ENCODE results near the gene TRRAP. TPM values are rescaled to one million over a fixed set of nuclear protein-coding genes. Genes with fewer than 3 reads are reported as not detected.

TRRAP gene
- polyA plus RNA-seq, 1 donor from 2014 or later, result 12.9 TPM

GRCh38 chr7:98998821-98999725, 120.7 kb downstream of the TRRAP start:
- Histone ChIP-seq H3K4me3 (ENCODE audit: low read length) (no peak overlapping the region), H3K9me3 (ENCODE audit: low read length) (no peaks in the 10 kb centered on the region), H3K27ac (ENCODE audit: low read length) (no peak overlapping the region), H3K79me2 (replicated peaks; ENCODE audit: insufficient read depth, low read length) (no peaks in the 10 kb centered on the region), H3K9ac (ENCODE audit: low read length) (no peak overlapping the region), H3F3A (ENCODE audit: insufficient read depth, low read length, poor library complexity, severe bottlenecking) (no peaks in the 10 kb centered on the region), H3K9me2 (ENCODE audit: insufficient read depth, low read length) (no peaks in the 10 kb centered on the region), H4K20me1 (ENCODE audit: insufficient read depth) (no peaks in the 10 kb centered on the region), H3K27me3 (ENCODE audit: insufficient read depth, low read depth, low read length) (no peaks in the 10 kb centered on the region), H3K36me3 (ENCODE audit: insufficient read depth, low read length) (no peaks in the 10 kb centered on the region), H2AFZ (ENCODE audit: low read depth, low read length) (no peak overlapping the region), H3K4me2 (ENCODE audit: low read length) (no peak overlapping the region)
- TF ChIP-seq RAD21 (conservative IDR thresholded peaks at IDR 0.05) (no peak), MXI1 (conservative IDR thresholded peaks at IDR 0.05; ENCODE audit: poor library complexity, severe bottlenecking) (no peak), TAF1 (IDR thresholded peaks at IDR 0.05; ENCODE audit: low read depth) (no peak), EZH2 (IDR thresholded peaks at IDR 0.05; ENCODE audit: borderline replicate concordance, insufficient read depth, low read length, poor library complexity, severe bottlenecking) (no peak), EP300 (conservative IDR thresholded peaks at IDR 0.05; ENCODE audit: poor library complexity, severe bottlenecking) (no peak), POLR2AphosphoS5 (IDR thresholded peaks at IDR 0.05) (no peak), SMC3 (conservative IDR thresholded peaks at IDR 0.05; ENCODE audit: poor library complexity) (no peak)
- TF ChIP-seq, protein P1, sequence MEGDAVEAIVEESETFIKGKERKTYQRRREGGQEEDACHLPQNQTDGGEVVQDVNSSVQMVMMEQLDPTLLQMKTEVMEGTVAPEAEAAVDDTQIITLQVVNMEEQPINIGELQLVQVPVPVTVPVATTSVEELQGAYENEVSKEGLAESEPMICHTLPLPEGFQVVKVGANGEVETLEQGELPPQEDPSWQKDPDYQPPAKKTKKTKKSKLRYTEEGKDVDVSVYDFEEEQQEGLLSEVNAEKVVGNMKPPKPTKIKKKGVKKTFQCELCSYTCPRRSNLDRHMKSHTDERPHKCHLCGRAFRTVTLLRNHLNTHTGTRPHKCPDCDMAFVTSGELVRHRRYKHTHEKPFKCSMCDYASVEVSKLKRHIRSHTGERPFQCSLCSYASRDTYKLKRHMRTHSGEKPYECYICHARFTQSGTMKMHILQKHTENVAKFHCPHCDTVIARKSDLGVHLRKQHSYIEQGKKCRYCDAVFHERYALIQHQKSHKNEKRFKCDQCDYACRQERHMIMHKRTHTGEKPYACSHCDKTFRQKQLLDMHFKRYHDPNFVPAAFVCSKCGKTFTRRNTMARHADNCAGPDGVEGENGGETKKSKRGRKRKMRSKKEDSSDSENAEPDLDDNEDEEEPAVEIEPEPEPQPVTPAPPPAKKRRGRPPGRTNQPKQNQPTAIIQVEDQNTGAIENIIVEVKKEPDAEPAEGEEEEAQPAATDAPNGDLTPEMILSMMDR (IDR thresholded peaks at IDR 0.05; ENCODE audit: poor library complexity, severe bottlenecking), result no peak
- TF ChIP-seq, protein P2, sequence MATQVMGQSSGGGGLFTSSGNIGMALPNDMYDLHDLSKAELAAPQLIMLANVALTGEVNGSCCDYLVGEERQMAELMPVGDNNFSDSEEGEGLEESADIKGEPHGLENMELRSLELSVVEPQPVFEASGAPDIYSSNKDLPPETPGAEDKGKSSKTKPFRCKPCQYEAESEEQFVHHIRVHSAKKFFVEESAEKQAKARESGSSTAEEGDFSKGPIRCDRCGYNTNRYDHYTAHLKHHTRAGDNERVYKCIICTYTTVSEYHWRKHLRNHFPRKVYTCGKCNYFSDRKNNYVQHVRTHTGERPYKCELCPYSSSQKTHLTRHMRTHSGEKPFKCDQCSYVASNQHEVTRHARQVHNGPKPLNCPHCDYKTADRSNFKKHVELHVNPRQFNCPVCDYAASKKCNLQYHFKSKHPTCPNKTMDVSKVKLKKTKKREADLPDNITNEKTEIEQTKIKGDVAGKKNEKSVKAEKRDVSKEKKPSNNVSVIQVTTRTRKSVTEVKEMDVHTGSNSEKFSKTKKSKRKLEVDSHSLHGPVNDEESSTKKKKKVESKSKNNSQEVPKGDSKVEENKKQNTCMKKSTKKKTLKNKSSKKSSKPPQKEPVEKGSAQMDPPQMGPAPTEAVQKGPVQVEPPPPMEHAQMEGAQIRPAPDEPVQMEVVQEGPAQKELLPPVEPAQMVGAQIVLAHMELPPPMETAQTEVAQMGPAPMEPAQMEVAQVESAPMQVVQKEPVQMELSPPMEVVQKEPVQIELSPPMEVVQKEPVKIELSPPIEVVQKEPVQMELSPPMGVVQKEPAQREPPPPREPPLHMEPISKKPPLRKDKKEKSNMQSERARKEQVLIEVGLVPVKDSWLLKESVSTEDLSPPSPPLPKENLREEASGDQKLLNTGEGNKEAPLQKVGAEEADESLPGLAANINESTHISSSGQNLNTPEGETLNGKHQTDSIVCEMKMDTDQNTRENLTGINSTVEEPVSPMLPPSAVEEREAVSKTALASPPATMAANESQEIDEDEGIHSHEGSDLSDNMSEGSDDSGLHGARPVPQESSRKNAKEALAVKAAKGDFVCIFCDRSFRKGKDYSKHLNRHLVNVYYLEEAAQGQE (IDR thresholded peaks at IDR 0.05; ENCODE audit: borderline replicate concordance), result no peak

GRCh38 chr7:99000196-99000903, 122.0 kb downstream of the TRRAP start:
- H3K27ac ChIP-seq (ENCODE audit: low read length), result no peak overlapping the region
- H3K9me2 ChIP-seq (ENCODE audit: insufficient read depth, low read length), result no peaks in the 10 kb centered on the region
- H4K20me1 ChIP-seq (ENCODE audit: insufficient read depth), result no peaks in the 10 kb centered on the region
- H3K27me3 ChIP-seq (ENCODE audit: insufficient read depth, low read depth, low read length), result no peaks in the 10 kb centered on the region
- H3K4me2 ChIP-seq (ENCODE audit: low read length), result no peak overlapping the region
- no peaks in the 10 kb centered on the region for H3F3A ChIP-seq (ENCODE audit: insufficient read depth, low read length, poor library complexity, severe bottlenecking)
- TF ChIP-seq, protein P2 (IDR thresholded peaks at IDR 0.05; ENCODE audit: borderline replicate concordance), result no peak
- TF ChIP-seq, protein P1 (IDR thresholded peaks at IDR 0.05; ENCODE audit: poor library complexity, severe bottlenecking), result no peak
- H3K9me3 ChIP-seq (ENCODE audit: low read length), result no peaks in the 10 kb centered on the region
- H3K36me3 ChIP-seq (ENCODE audit: insufficient read depth, low read length), result no peaks in the 10 kb centered on the region
- H2AFZ ChIP-seq (ENCODE audit: low read depth, low read length), result no peak overlapping the region
- H3K4me3 ChIP-seq (ENCODE audit: low read length), result no peak overlapping the region
- H3K79me2 ChIP-seq (replicated peaks; ENCODE audit: insufficient read depth, low read length), result no peaks in the 10 kb centered on the region
- no peak overlapping the region for H3K9ac ChIP-seq (ENCODE audit: low read length)

All from neural cell (in vitro differentiated cells).